PC-3 (cell line): ENCODE results near the gene KCTD6. TPM values are rescaled to one million over a fixed set of nuclear protein-coding genes. Genes with fewer than 3 reads are reported as not detected.

Experiments used
- ATAC-seq: fragments of 200-7000 bp; cut with Tn5 transposase; 2 replicates; pipeline ENCODE4 v1.9.1; 2020; ENCODE audit warnings: mild to moderate bottlenecking, moderate library complexity
- BruUV-seq: library from RNA; stranded (reverse); fragments of 400-500 nt; replicated peaks from 2 replicates; lab custom pipeline; 2021; lab: Mats Ljungman, UMichigan
- CTCF ChIA-PET: fragments of 300-600 bp; sonication (Branson Sonifier 250); formaldehyde crosslinking; loops from one replicate; lab custom pipeline; 2022; ENCODE audit warnings: antibody characterized with exemption; lab: Charles Lee
- POLR2A ChIA-PET: fragments of 300-600 bp; sonication (Branson Sonifier 250); formaldehyde crosslinking; loops from one replicate; lab custom pipeline; 2022; ENCODE audit warnings: antibody characterized with exemption; ENCODE audit not compliant: unreplicated experiment; lab: Charles Lee
- DNase-seq: peaks from one replicate; pipeline ENCODE4 v3.0.0-alpha.2; 2015
- H2AFZ ChIP-seq: fragments of 300-600 bp; sonication (generic); 2 replicates; pipeline ENCODE4 v1.6.0; 2016; ENCODE audit warnings: antibody characterized with exemption, low read length
- H3F3A ChIP-seq: fragments of 300-600 bp; sonication (generic); one replicate; pipeline ENCODE4 v1.6.0; 2017; ENCODE audit warnings: antibody characterized with exemption, low read length, control low read depth, mild to moderate bottlenecking; ENCODE audit not compliant: unreplicated experiment
- H3K27ac ChIP-seq: fragments of 300-600 bp; sonication (generic); 2 replicates; pipeline ENCODE4 v1.5.1; 2016; ENCODE audit warnings: mild to moderate bottlenecking, low read length
- H3K27me3 ChIP-seq: fragments of 300-600 bp; sonication (generic); 2 replicates; pipeline ENCODE4 v1.6.1; 2016; ENCODE audit warnings: low read length, mixed read lengths
- H3K36me3 ChIP-seq: fragments of 300-600 bp; sonication (generic); 2 replicates; pipeline ENCODE4 v1.6.1; 2016; ENCODE audit warnings: low read depth, mixed run types, low read length, mixed read lengths
- H3K4me1 ChIP-seq: fragments of 300-600 bp; sonication (generic); 2 replicates; pipeline ENCODE4 v1.5.1; 2016; ENCODE audit warnings: low read length; ENCODE audit not compliant: insufficient read depth
- H3K4me2 ChIP-seq: fragments of 300-600 bp; sonication (generic); 2 replicates; pipeline ENCODE4 v1.6.0; 2016; ENCODE audit warnings: low read length
- H3K4me3 ChIP-seq: fragments of 300-600 bp; sonication (generic); 2 replicates; pipeline ENCODE4 v1.5.1; 2016; ENCODE audit warnings: mild to moderate bottlenecking, low read length, mixed read lengths
- H3K79me2 ChIP-seq: fragments of 300-600 bp; sonication (generic); 2 replicates; pipeline ENCODE4 v1.6.1; 2017; ENCODE audit warnings: low read length, mixed read lengths
- H3K9ac ChIP-seq: fragments of 300-600 bp; sonication (generic); 2 replicates; pipeline ENCODE4 v1.6.0; 2016; ENCODE audit warnings: mild to moderate bottlenecking, low read length
- H3K9me2 ChIP-seq: fragments of 300-600 bp; sonication (generic); replicated peaks from 2 replicates; pipeline ENCODE4 v1.6.1; 2016; ENCODE audit warnings: mixed run types, low read length, mixed read lengths
- H3K9me3 ChIP-seq: fragments of 300-600 bp; sonication (generic); 2 replicates; pipeline ENCODE4 v1.6.1; 2016; ENCODE audit warnings: low read length, mixed read lengths
- H4K20me1 ChIP-seq: fragments of 300-600 bp; sonication (generic); 2 replicates; pipeline ENCODE4 v1.6.1; 2016; ENCODE audit warnings: low read length, mixed read lengths
- EZH2 ChIP-seq: fragments of 300-600 bp; sonication (generic); IDR thresholded peaks from one replicate; pipeline ENCODE4 v1.6.1; 2017; ENCODE audit warnings: antibody characterized with exemption, mild to moderate bottlenecking, low read length; ENCODE audit not compliant: unreplicated experiment
- EZH2phosphoT487 ChIP-seq: fragments of 300-600 bp; sonication (generic); IDR thresholded peaks from 2 replicates; pipeline ENCODE4 v1.6.1; 2018; ENCODE audit warnings: mild to moderate bottlenecking, antibody characterized with exemption, low read length, borderline replicate concordance
- intact Hi-C: fragments of 100-400 bp; cut with micrococcal nuclease; formaldehyde crosslinking; loops from 2 replicates; pipeline ENCODE4 v1.9.0; 2023
- total RNA-seq: library from RNA; depleted of rRNA; stranded (reverse); fragments of >200 nt; gene quantifications from 2 replicates; pipeline ENCODE4 v1.2.3, GENCODE V29; 2014
- TF ChIP-seq, protein P1 (sequence below): fragments of 300-600 bp; sonication (generic); conservative IDR thresholded peaks from 2 replicates; pipeline ENCODE4 v1.5.1; 2017; ENCODE audit warnings: antibody characterized with exemption, low read depth, mild to moderate bottlenecking, low read length

KCTD6 gene
- total RNA-seq, 1 experiment from 2014 or later, result 13.1 TPM

GRCh38 chr3:58536501-58537411 is 44.9 kb downstream of the KCTD6 start, which contains the start of gene ACOX2:
TSS of gene ACOX2 (minus strand) at chr3:58537190. CDS start at chr3:58535106, 2,084 bp downstream.
- Histone ChIP-seq H3K79me2 (no peaks in the 10 kb centered on the region), H3K27ac (no peak within 1 kb of the TSS), H3K9me3 (no peaks in the 10 kb centered on the region), H3K4me2 (no peak within 1 kb of the TSS), H3K9me2 (no peaks in the 10 kb centered on the region), H4K20me1 (no peaks in the 10 kb centered on the region), H3K4me1 (peaks cover 4% of the 10 kb centered on the region; the same call in 1 of the 2 replicates), H3K27me3 (no peaks in the 10 kb centered on the region), H3K4me3 (no peak within 1 kb of the TSS), H2AFZ (no peak within 1 kb of the TSS), H3K9ac (no peak within 1 kb of the TSS), H3F3A (no peaks in the 10 kb centered on the region), H3K36me3 (no peaks in the 10 kb centered on the region)
- no TSS peak for BruUV-seq
- POLR2A ChIA-PET, result no interaction called here
- TF ChIP-seq, protein P1, sequence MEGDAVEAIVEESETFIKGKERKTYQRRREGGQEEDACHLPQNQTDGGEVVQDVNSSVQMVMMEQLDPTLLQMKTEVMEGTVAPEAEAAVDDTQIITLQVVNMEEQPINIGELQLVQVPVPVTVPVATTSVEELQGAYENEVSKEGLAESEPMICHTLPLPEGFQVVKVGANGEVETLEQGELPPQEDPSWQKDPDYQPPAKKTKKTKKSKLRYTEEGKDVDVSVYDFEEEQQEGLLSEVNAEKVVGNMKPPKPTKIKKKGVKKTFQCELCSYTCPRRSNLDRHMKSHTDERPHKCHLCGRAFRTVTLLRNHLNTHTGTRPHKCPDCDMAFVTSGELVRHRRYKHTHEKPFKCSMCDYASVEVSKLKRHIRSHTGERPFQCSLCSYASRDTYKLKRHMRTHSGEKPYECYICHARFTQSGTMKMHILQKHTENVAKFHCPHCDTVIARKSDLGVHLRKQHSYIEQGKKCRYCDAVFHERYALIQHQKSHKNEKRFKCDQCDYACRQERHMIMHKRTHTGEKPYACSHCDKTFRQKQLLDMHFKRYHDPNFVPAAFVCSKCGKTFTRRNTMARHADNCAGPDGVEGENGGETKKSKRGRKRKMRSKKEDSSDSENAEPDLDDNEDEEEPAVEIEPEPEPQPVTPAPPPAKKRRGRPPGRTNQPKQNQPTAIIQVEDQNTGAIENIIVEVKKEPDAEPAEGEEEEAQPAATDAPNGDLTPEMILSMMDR, result no peak
- TF ChIP-seq EZH2 (no peak), EZH2phosphoT487 (no peak)
- ATAC-seq (no peak), DNase-seq (no peak)
- CTCF ChIA-PET, result no interaction called here
- intact Hi-C loops, result no loop called here

DNA sequence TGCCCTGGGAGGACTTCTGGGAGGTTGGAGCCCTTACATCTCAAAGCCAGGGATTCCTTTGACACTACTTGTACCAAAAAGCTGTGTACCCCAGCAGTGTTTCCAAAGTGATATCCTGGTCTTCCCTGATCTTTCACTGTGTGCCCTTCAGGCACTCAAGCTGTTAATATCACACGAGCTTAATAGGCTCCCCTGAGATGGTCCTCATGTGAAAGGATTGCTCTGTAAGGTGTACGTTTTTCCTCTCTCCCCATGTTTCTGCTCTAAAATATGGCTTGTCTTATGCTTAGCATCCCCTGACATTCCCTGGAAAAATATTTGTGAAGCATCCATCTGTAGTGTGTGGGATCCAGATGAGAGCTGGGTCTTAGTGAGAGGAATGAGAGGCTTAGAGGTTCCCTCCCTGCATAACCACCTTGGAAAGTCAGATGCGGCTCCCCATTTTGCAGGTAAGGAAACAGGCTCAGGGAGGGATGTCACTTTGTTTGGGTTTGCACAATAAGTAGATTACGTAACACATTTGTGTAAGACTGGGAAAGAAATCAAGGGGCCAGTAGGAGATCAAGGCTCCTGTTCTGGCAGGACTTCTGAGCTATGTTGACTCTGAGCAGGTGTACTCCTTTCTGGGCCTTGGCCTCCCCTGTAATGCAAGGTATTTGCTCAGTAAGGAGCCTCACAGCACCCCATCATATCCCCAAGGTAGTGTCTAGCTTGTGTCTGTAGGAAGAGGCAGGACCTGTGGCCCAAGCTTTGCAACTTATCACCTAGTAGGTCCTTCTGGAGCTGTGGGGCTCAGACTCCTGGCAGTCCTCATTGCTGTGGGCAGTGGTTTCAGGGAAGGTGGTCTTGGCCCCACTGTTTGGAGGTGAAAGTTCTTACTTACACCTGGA is 45.8 kb downstream of the KCTD6 start:
- Histone ChIP-seq H3K27ac (no peak overlapping the region), H2AFZ (no peak overlapping the region), H3K9me2 (no peaks in the 10 kb centered on the region), H3F3A (no peaks in the 10 kb centered on the region), H3K4me1 (peaks cover 4% of the 10 kb centered on the region; the same call in 1 of the 2 replicates), H3K36me3 (no peaks in the 10 kb centered on the region), H3K79me2 (no peaks in the 10 kb centered on the region), H3K9ac (no peak overlapping the region), H3K9me3 (no peaks in the 10 kb centered on the region), H3K27me3 (no peaks in the 10 kb centered on the region), H3K4me2 (no peak overlapping the region), H3K4me3 (no peak overlapping the region), H4K20me1 (no peaks in the 10 kb centered on the region)
- TF ChIP-seq, protein P1, result no peak
- TF ChIP-seq EZH2 (no peak), EZH2phosphoT487 (no peak)
- CTCF ChIA-PET, result no interaction called here
- ATAC-seq (no peak), DNase-seq (no peak)
- BruUV-seq, result no TSS peak
- POLR2A ChIA-PET, result no interaction called here
- intact Hi-C loops, result no loop called here
